Kidney glomerular epithelial cell (primary cell): ENCODE results near the gene LRP1B.

Experiments
- DNase-seq: peaks from one replicate; lab custom pipeline; 2025; lab: John Stamatoyannopoulos, UW

LRP1B gene

DNA sequence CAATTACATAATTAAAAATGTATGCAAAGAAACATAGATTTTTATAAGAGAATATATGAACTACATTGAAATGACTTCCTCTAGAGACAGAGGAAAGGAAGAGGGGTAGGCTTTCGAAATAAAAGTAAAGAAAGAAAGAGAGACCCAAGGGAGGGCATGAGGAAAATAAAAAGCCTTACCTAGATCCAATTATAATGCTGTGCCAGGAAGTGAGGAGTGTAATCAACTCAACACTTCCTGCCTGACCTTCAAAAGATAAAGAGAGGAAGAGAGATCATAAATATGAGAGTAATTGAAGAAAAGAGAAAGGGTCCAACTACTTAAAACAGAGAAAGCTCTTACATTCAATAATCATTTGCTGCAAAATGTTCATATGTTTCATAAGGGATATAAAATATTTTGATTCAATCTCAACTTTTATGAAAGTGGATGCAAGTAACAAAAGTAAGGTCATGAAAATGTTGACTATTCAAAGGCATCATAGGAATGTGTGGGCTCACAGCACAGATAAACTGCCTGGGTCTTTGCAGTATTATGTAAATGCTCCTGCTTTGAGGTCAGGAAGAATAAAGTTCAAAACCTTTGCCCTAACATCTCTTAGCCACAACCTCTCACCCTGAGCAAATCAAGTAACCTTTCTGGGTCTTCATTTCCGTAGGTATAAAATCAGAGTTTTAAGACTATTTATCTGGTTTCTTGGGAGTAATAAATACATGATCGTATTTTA is 1237.7 kb downstream of the LRP1B start:
- DNase-seq = no peak

DNA sequence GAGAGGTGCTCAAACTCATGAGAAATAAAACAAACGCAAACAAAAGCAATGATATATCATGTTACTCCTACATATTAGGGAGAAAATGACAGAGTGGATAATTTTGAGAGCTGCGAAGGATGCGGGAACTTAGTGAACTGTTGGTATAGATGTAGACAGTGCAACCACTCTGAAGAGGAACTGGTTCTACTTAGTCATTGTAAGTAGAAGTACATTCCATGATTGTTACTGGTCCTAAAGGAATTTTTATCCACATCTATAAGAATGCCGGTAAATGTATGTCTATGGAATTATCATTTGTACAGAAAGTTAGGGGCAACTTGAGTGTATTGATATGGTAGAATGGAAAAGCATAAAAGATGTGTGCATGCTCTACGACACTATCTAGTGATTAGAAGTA is 1238.4 kb downstream of the LRP1B start:
- DNase-seq = no peak

DNA sequence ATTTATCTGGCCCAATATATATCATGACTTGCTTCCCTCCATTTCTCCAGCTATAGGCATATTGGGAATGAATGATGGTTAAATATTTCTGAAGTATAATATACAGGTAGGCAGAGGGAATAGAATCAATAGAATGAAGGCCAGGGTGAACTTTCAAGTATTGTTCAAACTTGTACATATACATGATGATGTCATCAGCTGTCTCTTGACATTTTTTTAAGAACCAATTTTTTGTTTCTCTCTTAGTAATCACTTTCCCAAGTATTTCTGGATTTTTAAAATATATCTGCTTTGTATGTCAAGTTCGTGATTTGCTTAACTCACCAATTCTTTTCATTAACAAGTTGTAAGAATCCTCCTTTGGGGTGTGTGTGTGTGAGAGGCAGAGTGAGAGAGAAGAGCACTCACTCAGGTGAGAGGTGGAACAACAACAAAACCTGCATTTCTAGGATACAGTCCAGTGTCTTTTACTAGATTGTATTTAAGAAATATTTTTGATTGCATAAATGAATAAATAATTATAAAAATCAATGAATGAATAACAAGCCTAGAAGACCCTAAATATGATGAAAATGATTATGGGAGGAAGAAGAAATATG is 1239.1 kb downstream of the LRP1B start:
- DNase-seq = no peak

DNA sequence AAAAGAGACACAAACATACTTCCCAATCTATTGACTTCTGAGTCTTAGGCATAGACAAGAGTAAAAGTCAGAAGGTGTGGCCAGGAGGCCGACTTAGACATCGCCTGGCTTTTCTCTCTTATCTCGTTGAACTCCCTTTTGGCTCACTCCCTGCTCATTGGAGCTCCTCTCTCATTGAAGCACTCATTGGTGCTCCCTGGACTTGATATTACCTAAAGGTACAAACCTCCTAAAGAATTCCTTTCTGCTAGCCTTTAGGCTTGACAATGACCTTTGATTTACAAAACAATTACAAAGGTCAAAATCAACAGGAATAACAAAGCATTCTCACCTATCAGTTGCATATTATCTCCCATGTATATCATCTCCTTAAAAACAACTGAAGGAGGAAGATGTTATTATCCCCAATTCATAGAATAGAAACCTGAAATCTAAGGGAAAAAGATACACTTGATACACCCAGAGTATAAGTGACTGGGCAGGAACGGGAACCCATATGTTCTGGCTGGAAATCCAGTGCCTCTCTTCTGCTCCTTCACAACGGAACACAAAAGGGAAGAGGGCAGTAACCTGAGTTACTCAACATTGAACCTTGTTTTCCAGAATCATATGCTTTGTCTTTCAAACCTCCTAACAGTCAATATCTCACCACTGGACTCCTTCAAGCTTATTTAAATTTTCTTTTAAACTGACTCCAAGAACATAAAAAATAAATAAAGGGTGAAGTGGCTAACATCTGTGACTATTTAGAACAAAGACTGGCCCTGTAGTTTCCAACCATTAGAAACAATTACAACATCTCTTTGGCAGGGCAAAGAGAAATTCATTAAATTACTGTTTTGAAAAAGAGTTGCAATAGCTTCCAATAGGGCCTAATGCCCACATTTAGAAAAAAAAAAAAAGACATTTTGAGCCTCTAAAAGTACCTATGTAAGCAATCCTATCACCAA is 1247.9 kb downstream of the LRP1B start:
- DNase-seq = no peak

DNA sequence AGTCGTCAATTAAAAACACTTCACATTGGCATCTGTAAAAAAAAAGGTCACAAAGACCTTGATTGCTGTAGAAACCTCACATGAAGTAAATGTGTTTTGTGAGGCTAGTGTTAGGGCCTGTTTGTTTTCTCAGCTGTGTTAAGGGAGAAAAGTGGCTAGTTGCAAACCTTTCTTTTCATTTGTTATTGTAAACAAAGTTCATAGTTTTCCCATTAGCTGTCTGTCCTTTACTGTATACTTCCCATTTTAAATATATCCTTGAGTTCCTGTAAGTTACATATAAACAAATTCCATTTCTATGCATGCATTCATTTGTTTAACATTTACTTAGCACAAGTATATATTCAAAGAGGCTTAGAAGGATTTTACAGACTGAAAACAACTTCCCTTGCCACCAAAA is 1250.2 kb downstream of the LRP1B start:
- no peak for DNase-seq

DNA sequence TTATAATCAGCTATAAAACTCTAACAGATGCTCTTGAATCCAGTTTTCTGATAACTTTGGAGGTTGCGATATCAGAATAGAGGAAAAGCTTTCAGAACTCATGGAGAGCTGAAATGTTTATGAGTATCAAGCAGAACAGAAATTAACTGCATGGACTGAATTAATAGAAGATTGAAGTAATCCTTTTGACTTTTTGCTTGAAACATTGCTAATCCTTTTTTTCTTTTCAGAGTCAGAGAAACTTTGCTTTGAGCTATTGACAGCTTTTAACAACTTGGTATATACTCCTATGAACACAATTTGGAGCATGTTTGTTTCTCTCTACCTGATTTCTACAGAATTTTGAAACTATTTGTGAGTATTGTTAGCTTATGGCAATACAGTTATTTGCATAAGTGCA is 1254.8 kb downstream of the LRP1B start:
- DNase-seq = no peak

DNA sequence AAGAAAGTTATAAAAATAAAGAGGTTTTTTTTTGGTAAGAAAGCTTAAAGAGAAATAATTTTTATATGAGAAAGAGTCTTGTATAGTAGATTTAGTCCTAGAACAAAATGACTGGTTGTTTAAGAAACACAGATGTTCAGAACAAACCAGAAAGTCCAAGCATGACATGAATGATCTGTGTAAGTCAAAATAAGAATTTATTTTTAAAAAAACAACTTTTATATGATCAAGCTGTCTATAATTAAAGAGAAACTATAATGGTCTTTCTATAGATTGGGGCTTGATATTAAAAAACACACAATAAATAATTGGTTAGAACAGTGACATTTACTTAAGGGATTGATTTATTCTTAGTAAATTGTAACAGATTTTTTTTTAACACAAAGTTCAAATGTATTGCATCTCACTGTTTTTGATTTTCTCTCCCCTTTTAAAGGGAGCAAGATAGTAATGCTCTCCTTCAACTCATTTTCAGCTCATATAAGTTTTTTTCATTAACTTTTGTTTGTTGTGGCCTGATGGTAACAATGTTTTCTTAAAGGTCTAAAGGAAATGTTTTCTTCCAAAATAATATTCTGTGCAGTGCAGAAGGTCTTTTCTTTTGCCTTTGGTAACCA is 1256.8 kb downstream of the LRP1B start:
- no peak for DNase-seq

DNA sequence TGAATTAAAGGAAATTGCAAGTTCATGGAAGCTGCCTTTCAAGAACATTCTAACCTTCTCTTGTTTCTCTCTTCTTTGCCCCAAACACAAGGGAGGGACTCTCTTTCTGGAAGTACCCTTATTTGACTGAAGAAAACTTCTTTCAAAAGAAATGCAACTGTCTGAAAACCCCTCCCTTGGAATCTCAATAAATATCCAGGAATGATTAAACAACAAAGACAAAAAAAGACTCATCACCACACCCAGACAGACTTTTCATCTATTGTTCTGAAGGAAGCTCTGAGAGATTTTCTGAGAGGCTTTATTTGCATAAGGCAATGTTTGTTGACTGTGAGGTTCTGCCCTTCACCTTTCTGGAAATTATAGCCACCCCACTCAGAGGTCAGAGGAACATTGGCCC is 1260.9 kb downstream of the LRP1B start:
- DNase-seq = no peak

DNA sequence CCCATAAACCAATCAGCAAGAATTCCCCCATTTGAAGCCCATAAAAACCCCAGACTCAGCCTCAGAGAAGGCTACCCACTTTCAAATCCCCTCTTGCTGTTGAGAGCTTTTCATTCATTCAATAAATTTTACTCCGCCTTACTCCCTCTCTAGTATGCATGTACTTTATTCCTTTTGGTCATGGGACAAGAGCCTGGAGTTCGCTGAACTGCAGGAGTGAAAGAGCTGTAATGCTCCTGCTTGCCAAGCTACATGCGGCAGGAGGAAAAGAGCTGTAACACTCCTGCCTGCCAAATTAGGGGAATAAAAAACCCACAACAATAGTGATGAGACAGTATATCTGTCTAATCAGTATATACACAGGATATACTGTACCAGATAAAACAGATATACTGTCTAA is 1261.7 kb downstream of the LRP1B start:
- DNase-seq = no peak

DNA sequence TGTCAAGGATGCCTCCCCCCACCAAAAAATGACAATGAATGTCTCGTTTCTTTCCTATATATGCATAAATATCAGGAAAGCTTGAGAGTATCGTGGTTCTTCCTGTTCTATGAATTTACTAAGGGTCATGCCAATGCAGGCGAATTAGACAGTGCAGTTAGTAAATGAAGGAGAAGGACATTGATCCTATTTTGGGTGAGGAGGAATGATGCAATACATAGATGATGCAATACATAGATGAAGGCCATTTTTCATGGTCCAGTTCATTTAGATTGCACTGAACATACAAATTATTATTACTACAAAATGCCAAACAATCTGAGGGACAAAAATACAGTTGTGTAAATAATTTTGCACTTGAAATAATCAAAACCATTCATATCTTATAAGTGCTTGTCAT is 1265.0 kb downstream of the LRP1B start:
- DNase-seq = no peak

DNA sequence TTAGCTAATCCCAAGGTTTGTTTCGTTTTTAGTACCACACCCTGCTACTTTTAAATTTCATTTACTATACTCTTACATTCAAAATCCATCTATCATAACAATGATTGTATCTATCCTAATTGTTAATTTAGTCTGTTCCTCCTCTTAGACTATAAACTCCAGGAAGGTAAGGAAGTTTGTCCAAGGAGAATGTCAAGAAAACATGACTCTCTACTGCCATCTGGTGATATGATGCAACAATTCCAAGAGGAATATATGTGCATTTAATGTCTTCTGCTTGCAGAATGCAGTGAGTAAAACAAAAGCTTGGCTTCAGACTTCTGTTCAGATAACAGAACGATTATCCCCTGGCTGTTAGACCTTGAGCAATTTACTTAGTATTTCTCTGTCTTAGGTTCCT is 1267.1 kb downstream of the LRP1B start:
- DNase-seq = peak; percentile 44

DNA sequence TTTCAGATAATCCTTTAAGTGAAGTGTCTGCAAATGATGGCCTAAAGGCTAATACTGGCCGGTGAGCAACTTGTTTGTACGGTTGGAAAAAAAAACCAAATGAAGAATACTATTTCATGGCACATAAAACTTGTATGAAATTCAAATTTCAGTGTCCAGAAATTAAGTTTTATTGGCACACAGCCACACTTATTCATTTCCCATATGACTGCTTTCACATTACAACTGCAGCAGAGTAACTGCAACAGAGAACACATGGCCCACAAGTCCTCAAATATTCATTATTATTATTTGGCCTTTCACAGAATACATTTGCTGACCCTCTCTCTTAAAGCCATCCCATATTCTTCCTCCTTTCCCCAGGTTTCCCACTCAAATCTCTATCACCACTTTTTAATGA is 1268.6 kb downstream of the LRP1B start:
- DNase-seq = no peak

DNA sequence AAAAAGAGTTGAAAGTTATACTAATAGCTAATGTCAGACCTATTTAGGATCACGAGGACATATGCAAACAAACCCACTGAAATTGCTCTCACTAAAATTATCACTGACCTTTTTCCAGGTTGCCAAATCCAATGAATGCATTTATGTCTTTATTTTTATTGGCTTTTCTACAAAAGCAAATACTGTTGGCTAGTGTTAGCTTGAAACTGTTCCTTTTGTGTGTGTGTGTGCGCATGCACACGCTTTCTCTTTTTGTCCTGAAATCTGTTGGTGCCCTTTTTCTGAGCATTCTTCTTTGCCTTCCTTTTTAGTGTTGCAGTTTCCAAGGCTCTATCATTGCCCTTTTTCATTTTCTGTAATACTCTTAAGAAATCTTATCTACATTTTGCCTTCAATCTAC is 1269.2 kb downstream of the LRP1B start:
- no peak for DNase-seq

DNA sequence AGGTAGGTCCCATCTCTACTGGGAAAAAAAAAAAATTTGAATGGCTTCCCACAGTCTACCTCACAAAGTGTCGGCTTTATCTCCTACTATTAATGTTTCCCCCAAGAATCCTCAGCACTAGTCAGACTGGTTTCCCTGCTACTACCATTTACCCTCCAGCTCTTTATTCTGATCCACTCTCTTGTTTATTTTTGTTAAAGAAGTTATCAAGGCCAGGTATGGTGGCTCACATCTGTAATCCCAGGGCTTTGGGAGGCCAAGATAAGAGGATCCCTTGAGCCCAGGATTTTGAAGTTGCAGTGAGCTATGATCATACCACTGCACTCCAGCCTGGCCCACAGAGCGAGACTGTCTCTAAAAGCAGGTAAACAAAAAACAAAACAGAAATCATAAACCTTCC is 1275.3 kb downstream of the LRP1B start:
- no peak for DNase-seq

DNA sequence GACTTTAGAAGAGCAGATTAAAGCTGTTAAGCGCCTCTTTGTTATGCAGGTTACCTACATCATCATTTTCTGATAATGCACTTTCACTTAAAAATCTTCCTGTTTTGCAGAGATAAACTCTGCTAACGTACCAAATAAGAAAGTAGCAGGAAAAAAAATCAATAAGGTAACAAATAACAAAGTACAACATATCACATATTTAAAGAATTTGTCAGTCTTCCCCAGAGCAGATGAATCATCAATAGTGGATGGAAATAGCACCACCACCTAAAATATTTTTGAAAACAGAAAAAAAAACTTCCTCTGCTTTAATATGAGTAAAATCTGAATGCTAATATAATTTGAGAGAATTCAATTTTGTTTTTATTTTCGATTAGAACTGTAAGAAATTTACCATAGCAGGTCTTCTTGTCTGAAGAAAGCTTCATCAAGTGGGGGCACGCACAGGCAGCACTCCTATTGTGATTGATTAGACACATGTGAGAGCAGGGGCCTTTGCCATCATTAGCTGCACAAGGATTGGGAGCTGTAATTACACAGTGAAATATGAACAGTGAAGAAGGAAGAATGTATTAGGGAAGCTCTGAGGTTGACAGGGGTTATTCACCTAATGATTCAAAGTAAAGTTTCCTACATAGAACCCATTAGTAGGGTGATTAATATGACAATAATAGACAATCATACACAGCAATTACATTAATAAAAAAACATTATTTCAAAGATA is 1279.4 kb downstream of the LRP1B start:
- DNase-seq = no peak

DNA sequence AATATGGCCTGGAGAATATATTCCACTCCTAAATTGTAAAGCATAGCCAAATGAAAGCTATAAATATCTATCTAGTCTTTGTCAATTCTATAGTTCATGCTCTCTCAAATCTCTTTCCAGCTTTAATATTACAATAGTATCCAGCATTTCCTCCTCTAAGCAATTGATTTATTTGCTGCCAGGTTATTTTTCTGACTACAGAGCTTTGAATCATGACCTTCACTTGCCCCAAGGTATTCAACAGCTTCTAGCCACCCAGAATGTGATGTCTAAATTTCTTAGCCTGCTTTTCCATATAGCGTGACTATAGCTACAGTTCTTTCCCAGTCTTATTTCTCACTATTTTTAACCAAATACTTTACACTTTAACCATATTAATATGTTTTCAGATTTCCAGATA is 1287.6 kb downstream of the LRP1B start:
- DNase-seq = no peak

DNA sequence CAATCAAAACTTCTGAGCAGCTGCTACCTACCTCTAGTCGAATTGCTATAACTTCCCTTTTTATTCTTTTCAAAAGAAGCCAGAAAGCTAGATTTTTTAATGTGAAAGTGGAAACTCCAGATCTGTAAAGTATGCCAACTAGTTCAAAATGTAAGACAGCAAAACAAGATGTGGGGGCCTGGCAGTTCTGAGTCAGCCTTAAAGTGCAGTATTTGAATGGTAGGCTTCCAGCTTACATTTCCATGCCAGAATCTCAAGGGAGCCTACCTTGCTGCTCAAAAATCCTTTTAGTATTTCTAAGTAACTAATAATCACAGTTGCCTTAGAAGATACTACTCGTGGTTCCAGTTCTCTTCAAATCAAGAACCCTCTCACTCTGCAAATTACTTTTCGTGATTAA is 1288.7 kb downstream of the LRP1B start:
- no peak for DNase-seq

DNA sequence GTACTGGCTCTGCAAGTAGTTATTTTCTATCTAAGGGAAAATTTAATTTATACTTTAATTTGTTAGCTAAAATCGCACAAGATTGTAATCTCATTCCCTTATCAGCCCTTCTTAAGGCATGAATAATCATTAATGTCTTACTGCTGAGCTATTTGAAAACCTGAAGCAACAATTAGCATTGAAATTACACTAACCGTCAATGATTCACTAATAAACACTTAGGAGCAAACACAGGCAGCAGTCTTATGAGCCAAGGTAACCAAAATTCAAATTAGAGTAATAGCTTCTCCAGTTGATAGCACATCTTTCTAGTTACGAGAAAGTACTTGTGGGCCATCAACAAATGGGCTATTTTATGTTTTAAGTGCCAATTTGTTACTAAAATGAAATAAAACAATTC is 1289.7 kb downstream of the LRP1B start:
- DNase-seq = no peak

DNA sequence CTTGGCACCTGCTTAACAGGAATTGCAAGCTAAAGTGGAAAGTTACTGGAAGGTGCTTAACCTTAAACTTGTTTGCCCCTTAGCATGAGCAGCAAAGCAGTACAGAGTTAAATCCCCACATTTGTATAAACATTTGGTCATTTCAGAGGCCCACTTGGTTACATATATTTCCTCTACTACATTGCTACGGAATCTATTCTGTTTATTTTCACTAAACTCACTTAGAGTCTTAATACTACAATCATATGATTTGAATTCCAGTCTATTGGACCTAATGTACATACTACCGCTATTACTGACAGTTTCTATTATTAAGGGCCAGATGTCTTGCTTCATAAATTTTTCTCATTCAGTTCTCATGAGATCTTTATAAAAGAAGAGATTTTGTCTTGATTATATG is 1294.0 kb downstream of the LRP1B start:
- DNase-seq = no peak

DNA sequence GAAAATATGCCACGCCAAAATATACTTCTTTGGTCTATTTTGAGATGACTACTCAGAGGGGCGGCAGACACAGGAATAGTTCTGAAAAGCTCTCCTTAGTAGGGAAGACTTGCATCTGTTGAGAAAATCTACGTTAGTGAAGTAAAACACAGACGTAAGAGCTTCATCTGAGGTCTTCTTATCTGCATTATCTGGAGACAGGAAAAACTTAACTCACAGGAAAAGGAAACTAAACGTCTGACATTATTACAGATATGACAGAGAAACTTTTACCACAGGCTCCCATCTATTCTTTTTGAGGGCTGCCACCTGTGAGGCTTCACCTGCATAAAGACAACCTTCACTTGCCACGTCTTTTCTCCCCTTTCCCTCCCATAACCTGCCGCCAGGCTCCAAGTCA is 1295.7 kb downstream of the LRP1B start:
- no peak for DNase-seq

DNA sequence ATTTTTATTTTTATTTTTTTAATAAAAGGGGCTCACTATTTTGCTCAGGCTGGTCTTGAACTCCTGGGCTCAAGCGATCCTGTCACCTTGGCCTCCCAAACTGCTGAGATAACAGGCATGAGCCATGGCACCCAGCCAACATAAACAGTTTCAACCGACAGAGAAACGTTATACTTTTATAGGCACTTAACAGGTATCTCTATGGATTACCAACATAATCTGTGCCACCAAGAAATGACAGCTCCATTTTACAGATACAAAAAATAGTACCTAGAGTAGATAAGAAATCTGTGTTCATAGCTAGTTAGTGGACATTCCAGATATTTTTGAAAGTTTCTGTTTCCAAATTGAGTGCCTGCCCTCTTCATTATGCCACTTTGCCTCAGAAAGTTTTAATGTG is 1316.7 kb downstream of the LRP1B start:
- DNase-seq = no peak

DNA sequence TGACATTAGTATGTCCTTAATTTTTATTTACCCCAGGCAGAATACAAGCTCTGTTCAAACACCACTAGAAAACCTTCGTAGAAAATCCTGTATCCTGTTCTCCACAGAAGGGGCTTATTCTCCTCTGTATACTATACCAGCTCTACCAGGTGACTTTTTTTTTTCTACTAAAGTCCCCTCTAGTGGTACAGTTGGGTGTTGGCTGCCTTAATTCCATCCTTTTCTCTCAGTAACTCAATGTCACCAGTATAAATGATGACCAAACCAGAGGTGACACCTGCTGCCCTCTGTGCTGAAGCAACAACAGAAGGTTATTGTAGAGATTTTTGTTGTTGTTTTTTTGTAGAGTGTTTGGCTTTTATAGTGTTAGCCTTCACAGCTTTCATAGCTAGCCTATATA is 1322.0 kb downstream of the LRP1B start:
- DNase-seq = no peak
